Measurements from ENCODE around the gene NBEA.
"Not testable (repeated sequence)": the region's sequence is repeated elsewhere in the genome, so short reads cannot be mapped to it uniquely, and the experiment has no call there.

NBEA gene

GRCh38 chr13:34964558-34964957 lies 22.5 kb downstream of the NBEA start:
- no peak for DNase-seq

DNA sequence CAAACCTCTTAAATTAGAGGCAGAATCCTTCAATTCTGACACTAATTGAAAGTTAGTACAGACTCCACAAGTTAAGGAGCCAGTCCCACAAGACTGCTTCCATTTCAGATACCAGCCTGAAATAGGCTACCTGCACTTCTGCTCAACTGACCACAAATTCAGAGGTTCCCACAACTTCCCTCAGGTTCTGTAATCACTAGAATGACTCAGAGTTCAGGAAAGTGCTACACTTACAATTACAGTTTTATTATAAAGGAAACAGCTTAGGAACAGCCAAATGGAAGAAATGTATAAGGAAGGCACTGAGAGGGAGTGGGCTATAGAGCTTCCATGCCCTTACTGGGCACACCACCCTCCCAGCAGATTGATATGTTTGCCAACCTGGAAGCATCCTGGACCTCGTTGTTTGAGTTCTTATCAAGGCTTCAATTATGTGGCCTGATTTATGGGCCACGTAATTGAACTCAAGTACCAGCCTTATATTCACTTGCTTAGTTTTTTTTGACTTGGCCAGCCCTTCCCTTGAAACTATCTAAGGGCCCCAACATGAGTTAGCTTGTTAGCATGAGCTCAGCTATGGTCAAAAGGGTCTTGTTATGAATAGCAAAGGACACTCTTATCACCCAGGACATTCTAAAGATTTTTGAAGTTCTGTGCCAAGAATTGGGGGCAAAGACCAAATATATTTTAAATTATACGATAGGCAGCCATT lies 25.9 kb downstream of the NBEA start:
- DNase-seq: peak; percentile 43

GRCh38 chr13:34969539-34969938 lies 27.5 kb downstream of the NBEA start:
- not testable (repeated sequence) for DNase-seq

GRCh38 chr13:34970961-34971360 lies 28.9 kb downstream of the NBEA start:
- no peak for DNase-seq

GRCh38 chr13:34971473-34971872 lies 29.4 kb downstream of the NBEA start:
- no peak for DNase-seq

DNA sequence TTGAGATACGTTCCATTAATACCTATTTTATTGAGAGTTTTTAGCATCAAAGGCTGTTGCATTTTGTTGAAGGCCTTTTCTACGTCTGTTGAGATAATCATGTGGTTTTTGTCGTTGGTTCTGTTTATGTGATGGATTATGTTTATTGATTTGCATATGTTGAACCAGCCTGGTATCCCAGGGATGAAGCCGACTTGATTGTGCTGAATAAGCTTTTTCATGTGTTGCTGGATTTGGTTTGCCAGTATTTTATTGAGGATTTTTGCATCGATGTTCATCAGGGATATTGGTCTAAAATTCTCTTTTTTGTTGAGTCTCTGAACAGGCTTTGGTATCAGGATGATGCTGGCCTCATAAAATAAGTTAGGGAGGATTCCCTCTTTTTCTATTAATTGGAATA lies 43.1 kb downstream of the NBEA start:
- not testable (repeated sequence) for DNase-seq

DNA sequence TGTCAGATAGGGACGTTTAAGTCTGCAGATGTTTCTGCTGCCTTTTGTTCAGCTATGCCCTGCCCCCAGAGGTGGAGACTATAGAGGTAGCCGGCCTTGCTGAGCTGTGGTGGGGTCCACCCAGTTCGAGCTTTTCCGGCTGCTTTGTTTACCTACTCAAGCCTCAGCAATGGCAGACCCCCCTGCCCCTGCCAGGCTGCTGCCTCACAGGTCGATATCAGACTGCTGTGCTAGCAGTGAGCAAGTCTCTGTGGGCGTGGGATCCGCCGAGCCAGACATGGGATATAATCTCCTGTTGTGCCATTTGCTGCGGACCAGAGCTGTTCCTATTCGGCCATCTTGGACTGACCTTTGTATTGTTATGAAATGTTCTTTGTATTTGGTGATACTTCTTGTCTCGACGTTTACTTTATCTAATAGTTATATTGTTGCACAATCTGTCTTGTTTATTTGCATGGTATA lies 46.3 kb downstream of the NBEA start:
- no peak for DNase-seq

GRCh38 chr13:34990399-34991214 lies 48.5 kb downstream of the NBEA start:
- no peak for DNase-seq

DNA sequence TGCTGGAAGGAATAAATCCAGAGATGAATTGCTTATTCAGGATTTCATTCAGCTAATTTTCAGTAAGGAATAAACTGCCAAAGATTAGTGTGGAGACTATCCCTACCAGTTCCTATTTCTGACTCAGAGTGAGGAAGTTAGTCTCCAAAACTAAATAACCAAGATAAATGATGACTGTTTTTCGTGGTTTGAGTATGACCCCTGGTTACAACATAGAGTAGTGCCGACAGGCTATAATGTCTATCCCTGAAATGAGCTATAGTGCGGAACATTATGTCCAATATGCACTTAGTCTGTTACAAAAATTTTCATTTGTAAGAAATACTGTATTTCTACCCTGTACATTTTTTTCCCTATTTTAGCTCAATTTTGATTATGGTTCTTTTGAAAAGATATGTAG lies 51.4 kb downstream of the NBEA start:
- DNase-seq: no peak

- not testable (repeated sequence) for DNase-seq
These were observed 61.7 kb downstream of the NBEA start for GRCh38 chr13:35003734-35004133.

- DNase-seq: no peak
These were observed 63.0 kb downstream of the NBEA start for GRCh38 chr13:35005051-35005450.

DNA sequence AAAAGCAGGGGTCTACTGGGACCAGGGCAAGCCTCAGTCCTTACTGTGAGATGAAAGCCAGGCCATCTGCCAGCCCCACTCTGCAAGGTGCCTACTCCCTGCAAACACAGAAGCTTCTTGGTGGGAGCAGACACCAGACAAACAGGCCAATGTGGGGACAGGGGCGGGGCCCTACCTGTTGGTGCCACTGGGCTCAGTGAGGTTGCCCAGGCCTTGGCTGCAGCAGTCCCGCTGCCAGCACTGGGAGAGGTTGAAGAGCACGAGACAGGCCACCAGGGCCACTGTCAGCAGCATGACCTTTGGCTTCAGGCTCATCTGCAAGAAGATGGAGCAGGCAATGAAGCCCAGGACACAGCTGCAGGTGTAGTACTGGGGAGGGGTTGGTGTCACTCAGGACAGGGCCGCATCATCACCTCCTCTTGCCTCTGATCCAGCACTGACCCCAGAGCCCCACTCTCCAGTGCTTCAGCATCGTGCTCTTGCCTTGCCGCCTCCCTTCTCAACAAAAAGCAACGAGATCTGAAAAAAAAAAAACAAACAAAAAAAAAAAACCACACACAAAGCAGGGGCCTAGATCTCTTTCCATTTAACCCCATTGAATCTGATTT lies 72.6 kb downstream of the NBEA start:
- peak; percentile 13 for DNase-seq

- no peak for DNase-seq
These were observed 74.5 kb downstream of the NBEA start for GRCh38 chr13:35016362-35017112.

DNA sequence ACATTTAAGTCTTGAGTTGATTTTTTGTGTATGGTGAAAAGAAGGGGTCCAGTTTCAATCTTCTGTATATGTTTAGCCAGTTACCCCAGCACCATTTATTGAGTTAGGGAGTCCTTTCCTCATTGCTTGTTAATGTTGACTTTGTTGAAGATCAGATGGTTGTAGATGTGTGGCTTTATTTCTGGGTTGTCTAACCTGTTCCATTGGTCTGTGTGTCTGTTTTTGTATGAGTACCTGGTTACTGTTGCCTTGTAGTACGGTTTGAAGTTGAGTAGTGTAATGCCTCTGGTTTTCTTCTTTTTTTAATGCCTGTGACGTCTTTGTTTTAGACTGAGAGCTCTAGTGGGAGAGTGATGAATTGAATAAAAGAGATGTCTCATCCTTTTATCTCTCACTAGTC lies 83.2 kb downstream of the NBEA start:
- no peak for DNase-seq

DNA sequence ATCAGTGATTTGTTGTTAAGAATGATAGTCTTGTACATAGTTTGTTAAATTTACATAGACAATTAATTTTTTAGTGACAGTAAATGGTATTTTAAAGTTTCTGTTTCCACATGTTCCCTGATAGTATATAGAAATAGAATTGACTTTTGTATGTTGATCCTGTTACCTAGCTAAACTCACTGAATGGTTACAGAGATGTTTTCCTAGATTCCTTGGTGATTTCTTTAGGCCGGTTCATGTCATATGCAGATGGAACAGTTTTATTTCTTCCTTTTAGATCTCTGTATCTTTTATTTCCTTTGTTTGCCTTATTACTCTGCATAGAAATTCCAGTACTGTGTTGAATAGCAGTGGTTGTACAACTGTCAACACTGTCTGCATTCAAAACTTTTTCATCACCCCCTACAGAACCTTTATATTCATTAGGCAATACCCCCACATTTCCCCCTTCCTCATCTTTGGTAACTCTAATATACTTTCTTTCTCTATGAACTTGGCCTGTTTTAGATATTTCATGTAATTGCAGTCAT lies 86.3 kb downstream of the NBEA start:
- DNase-seq: no peak

DNA sequence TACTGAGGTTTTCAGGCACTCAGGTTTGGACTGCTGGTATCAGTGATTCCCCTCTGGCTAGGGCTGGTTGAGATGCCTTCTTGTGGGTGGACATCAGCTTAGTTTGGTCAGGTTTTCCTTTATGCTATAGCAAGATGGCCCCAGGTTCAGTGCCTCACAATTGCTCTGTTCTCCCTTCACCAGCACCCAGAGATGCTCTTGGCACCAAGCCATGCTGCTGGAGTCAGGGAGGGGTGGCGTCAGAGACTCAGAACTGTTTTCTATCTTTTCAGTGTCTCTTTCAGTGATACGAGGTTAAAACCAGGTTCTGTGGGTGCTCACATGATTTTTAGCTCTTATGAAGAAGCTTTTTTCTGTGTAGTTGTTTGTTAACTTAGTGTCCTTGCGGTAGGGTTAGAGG lies 96.9 kb downstream of the NBEA start:
- no peak for DNase-seq

- DNase-seq: no peak
These were observed 104.5 kb downstream of the NBEA start for GRCh38 chr13:35046587-35046986.

DNA sequence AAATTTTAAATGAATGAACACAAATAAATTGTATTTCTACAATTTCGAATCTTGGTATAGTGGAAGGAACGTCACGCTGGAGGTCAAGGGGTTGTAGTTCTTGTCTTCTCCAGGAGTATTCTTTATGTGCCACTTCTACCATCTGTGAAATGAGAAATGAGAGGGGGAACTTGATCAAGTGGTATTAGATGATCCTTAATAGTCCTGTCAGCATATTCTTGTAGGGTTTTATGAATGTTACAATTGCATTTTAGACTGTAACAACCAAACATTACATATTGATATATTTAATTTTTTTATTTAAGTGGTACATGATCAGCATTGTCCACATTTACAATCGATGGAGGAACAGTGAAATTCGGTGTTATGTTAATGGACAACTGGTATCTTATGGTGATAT lies 113.6 kb downstream of the NBEA start:
- DNase-seq: no peak

DNA sequence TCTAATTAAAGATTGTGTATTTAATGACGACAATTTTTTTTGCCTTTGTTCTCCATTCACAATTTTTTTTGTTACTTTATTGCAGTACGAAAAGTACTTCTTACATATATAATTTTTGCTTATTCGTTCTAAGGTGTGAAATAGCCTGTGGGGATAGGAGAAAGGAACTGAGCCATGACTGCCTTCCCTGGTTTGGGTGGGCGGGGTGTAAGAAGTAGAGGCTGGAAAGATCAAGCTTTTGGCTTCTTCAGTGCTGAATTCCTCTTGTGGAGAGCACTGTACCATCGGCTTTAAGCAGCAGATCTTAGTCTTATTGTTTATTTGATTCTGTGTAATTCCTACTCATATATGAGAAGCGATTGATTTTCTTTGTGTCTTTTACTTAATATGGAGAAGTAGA lies 115.8 kb downstream of the NBEA start:
- DNase-seq: no peak

GRCh38 chr13:35058585-35058984 lies 116.5 kb downstream of the NBEA start:
- DNase-seq: not testable (repeated sequence)

DNA sequence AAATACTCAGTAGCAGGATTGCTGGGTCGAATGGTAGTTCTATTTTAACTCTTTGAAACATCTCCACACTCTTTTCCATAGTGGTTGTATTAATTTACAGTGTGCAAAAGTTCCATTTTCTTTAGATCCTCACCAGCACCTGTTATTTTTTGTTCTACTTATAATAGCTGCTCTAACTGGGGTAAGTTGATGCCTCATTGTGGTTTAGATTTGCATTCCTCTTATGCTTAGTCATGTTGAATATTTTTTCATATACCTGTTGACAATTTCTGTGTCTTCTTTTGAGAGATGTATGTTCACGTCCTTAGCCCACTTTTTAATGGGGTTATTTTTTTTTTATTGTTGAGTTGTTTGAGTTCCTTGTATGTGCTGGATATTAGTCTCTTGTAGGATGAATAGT lies 144.6 kb downstream of the NBEA start:
- no peak for DNase-seq

DNA sequence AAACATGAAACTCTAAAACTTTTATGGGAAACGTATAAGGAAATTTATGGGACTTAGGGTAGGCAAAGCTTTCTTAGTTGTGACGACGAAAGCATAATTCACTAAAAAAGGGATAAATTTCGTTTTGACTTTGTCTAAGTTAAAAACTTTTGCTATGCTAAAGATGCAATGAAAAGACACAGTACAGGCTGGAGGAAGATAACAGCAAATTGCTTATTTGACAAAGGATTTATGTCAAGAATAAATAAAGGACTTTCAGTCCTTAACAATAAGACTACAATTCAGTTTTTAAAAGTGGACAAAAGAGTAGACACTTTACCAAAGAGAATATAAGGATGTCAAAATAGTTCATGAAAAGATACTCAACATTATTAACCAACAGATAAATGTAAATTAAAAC lies 150.2 kb downstream of the NBEA start:
- no peak for DNase-seq

GRCh38 chr13:35092751-35093150 lies 150.7 kb downstream of the NBEA start:
- no peak for DNase-seq
